K562 (cell line): ENCODE measurements around the gene PRM1. TPM values are rescaled to one million over a fixed set of nuclear protein-coding genes. Genes with fewer than 3 reads are reported as not detected.

Experiments used
- ARID1B ChIP-seq: fragments of 450-650 bp; IDR thresholded peaks from 2 replicates; pipeline ENCODE4 v1.6.1; 2016; ENCODE audit warnings: antibody characterized with exemption, mild to moderate bottlenecking, inconsistent platforms
- FOXJ3 ChIP-seq: sonication (generic); formaldehyde crosslinking; IDR thresholded peaks from 2 replicates; pipeline ENCODE4 v1.4.0; 2020; ENCODE audit warnings: mild to moderate bottlenecking, missing genetic modification reagents
- GABPB1 ChIP-seq: sonication (generic); formaldehyde crosslinking; IDR thresholded peaks from 2 replicates; pipeline ENCODE4 v1.8.0; 2022; ENCODE audit warnings: mild to moderate bottlenecking, missing genetic modification reagents
- HNRNPLL ChIP-seq: fragments of 200-400 bp; formaldehyde crosslinking; IDR thresholded peaks from 2 replicates; pipeline ENCODE4 v1.6.1; 2017; ENCODE audit warnings: low read length, low read depth, mild to moderate bottlenecking; ENCODE audit not compliant: poor library complexity, severe bottlenecking
- MAFF ChIP-seq: IDR thresholded peaks from 2 replicates; pipeline ENCODE4 v1.6.1; 2012; ENCODE audit warnings: low read length, improper control_type of control experiment
- MBD2 ChIP-seq: sonication (generic); IDR thresholded peaks from 2 replicates; pipeline ENCODE4 v1.6.1; 2016; ENCODE audit warnings: low read depth, borderline replicate concordance
- MCM7 ChIP-seq, 2 experiments: fragments of 450-650 bp; IDR thresholded peaks; 2 replicates each; pipeline ENCODE4 v1.6.1; 2016 to 2018
- MECOM ChIP-seq: fragments of 250-450 bp; sonication (Bioruptor Pico); IDR thresholded peaks from 2 replicates; pipeline ENCODE4 v1.8.0; 2022; ENCODE audit warnings: inconsistent platforms
- MLLT1 ChIP-seq, 2 experiments: fragments of 450-650 bp; IDR thresholded peaks; 2 replicates each; pipeline ENCODE4 v1.6.1; 2016
- POLR2A ChIP-seq: fragments of 450-650 bp; conservative IDR thresholded peaks from 2 replicates; pipeline ENCODE4 v1.6.1; 2016
- SREBF1 ChIP-seq: fragments of 150-350 bp; IDR thresholded peaks from 2 replicates; pipeline ENCODE4 v1.6.1; 2014; ENCODE audit warnings: antibody characterized with exemption, low read depth, low read length, borderline replicate concordance
- SREBF2 ChIP-seq: sonication (generic); formaldehyde crosslinking; IDR thresholded peaks from 2 replicates; pipeline ENCODE4 v1.4.0; 2020; ENCODE audit warnings: mild to moderate bottlenecking, missing genetic modification reagents
- STAT5B ChIP-seq: fragments of 250-450 bp; sonication (Bioruptor Pico); IDR thresholded peaks from 2 replicates; pipeline ENCODE4 v1.8.0; 2021; ENCODE audit warnings: mild to moderate bottlenecking, inconsistent platforms
- ZBTB33 ChIP-seq: sonication (generic); formaldehyde crosslinking; IDR thresholded peaks from 2 replicates; pipeline ENCODE4 v1.8.1; 2023; ENCODE audit warnings: mild to moderate bottlenecking, missing genetic modification reagents
- ZNF121 ChIP-seq: sonication (generic); formaldehyde crosslinking; conservative IDR thresholded peaks from 2 replicates; pipeline ENCODE4 v1.8.0; 2022; ENCODE audit warnings: missing genetic modification reagents
- ZNF184 ChIP-seq: sonication (generic); formaldehyde crosslinking; IDR thresholded peaks from 2 replicates; pipeline ENCODE4 v1.5.0; 2020; ENCODE audit warnings: missing genetic modification reagents
- ZNF239 ChIP-seq: fragments of 250-450 bp; sonication (Bioruptor Pico); IDR thresholded peaks from 2 replicates; pipeline ENCODE4 v1.4.0; 2020; ENCODE audit warnings: mild to moderate bottlenecking
- ZNF347 ChIP-seq: fragments of 450-650 bp; formaldehyde crosslinking; IDR thresholded peaks from 2 replicates; pipeline ENCODE4 v1.4.0; 2020; ENCODE audit warnings: low read depth, mild to moderate bottlenecking, moderate library complexity
- ZNF639 ChIP-seq, 2 experiments: fragments of 200-800 bp in 1 of 2; sonication (Bioruptor generic) in 1 of 2; sonication (generic) in 1 of 2; formaldehyde crosslinking in 1 of 2; IDR thresholded peaks in 1 of 2; conservative IDR thresholded peaks in 1 of 2; 2 replicates each; pipeline versions ENCODE4 v1.5.0 to v1.6.1; 2016 to 2020; ENCODE audit warnings: missing compliant biosample characterization in 1 of 2, missing genetic modification characterization in 1 of 2, missing genetic modification reagents in 1 of 2
- ZNF707 ChIP-seq: fragments of 250-450 bp; sonication (Bioruptor Pico); conservative IDR thresholded peaks from 2 replicates; pipeline ENCODE4 v1.8.0; 2022; ENCODE audit warnings: inconsistent platforms, mild to moderate bottlenecking, moderate library complexity
- ZNF778 ChIP-seq: fragments of 450-650 bp; formaldehyde crosslinking; IDR thresholded peaks from 2 replicates; pipeline ENCODE4 v1.4.0; 2020; ENCODE audit warnings: mild to moderate bottlenecking, moderate library complexity
- polyA plus RNA-seq, 8 experiments: library from polyadenylated mRNA; depleted of rRNA in 4 of 8; stranded (reverse) in 5 of 8; unstranded in 3 of 8; fragments of >200 nt; fragmentation: Nextera tagmentation in 2 of 8; fragmentation: Illumina TruSeq in 1 of 8; extraction: Ambion mirVana in 2 of 8; extraction: Trizol in 1 of 8; gene quantifications; 2 replicates each; pipeline versions ENCODE4 v1.2.1 to v1.2.3, GENCODE V29; 2011 to 2014; ENCODE audit warnings: inconsistent platforms in 1 of 8, missing spikeins in 1 of 8
- total RNA-seq, 7 experiments: library from RNA; depleted of rRNA in 6 of 7; stranded (reverse); fragments of >200 nt in 6 of 7; fragmentation: Illumina TruSeq in 2 of 7; extraction: Trizol in 2 of 7; gene quantifications; 2 replicates each; pipeline versions ENCODE4 v1.2.1 to v1.2.3, GENCODE V29; 2011 to 2021; ENCODE audit warnings: low replicate concordance in 1 of 7
- TF ChIP-seq, protein P1 (sequence below): fragments of 200-400 bp; formaldehyde crosslinking; IDR thresholded peaks from 2 replicates; pipeline ENCODE4 v1.6.1; 2017; ENCODE audit warnings: mild to moderate bottlenecking, low read depth, low read length, moderate library complexity

PRM1 gene
- total and polyA plus RNA-seq, 9 of the 15 experiments (the other 6 are each of a cell fraction or from before 2014, with no cell fraction given) = not detected

GRCh38 chr16:11254913-11255736 lies 26.0 kb downstream of the PRM1 start (continued):
- TF ChIP-seq ZNF239 (CRISPR knock-in tag) (no peak), GABPB1 (peak; percentile 71), SREBF2 (CRISPR knock-in tag) (no peak), STAT5B (no peak), ZNF184 (CRISPR knock-in tag) (no peak), POLR2A (no peak), MLLT1 (IDR thresholded peaks at IDR 0.05) (0 out of 4 replicates have a peak, but pooled peaks of 1 of the 2 experiments have one; percentile 13), FOXJ3 (no peak), ZNF347 (CRISPR knock-in tag) (no peak), ARID1B (no peak), ZBTB33 (peak; percentile 96), ZNF707 (no peak), SREBF1 (no peak), MAFF (no peak), ZNF121 (CRISPR knock-in tag) (peak; percentile 80), ZNF639 (CRISPR knock-in tag; conservative IDR thresholded peaks at IDR 0.05 in 1 of 2, IDR thresholded peaks at IDR 0.05 in 1 of 2) (peak in 1 of 2 experiments; percentile 52; a peak in 1 of 4 replicates), HNRNPLL (peak; percentile 78), MBD2 (no peak), MCM7 (IDR thresholded peaks at IDR 0.05) (no peak), MECOM (CRISPR knock-in tag) (no peak), ZNF778 (CRISPR knock-in tag) (no peak)
- TF ChIP-seq, protein P1, sequence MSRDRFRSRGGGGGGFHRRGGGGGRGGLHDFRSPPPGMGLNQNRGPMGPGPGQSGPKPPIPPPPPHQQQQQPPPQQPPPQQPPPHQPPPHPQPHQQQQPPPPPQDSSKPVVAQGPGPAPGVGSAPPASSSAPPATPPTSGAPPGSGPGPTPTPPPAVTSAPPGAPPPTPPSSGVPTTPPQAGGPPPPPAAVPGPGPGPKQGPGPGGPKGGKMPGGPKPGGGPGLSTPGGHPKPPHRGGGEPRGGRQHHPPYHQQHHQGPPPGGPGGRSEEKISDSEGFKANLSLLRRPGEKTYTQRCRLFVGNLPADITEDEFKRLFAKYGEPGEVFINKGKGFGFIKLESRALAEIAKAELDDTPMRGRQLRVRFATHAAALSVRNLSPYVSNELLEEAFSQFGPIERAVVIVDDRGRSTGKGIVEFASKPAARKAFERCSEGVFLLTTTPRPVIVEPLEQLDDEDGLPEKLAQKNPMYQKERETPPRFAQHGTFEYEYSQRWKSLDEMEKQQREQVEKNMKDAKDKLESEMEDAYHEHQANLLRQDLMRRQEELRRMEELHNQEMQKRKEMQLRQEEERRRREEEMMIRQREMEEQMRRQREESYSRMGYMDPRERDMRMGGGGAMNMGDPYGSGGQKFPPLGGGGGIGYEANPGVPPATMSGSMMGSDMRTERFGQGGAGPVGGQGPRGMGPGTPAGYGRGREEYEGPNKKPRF = no peak
